HepG2 (cell line): ENCODE data around the gene LGALS3. TPM values are rescaled to one million over a fixed set of nuclear protein-coding genes. Genes with fewer than 3 reads are reported as not detected.
A peak's percentile ranks its signal among the peaks of the same experiment; 100 is the strongest.

Source experiments
- CCDC6 ChIP-seq: sonication (generic); formaldehyde crosslinking; IDR thresholded peaks from 2 replicates; pipeline ENCODE4 v1.8.1; 2022; ENCODE audit warnings: mild to moderate bottlenecking, missing genetic modification reagents, moderate library complexity
- EHMT2 ChIP-seq: fragments of 200-600 bp; sonication (generic); IDR thresholded peaks from 2 replicates; pipeline ENCODE4 v1.7.0; 2017; ENCODE audit warnings: antibody characterized with exemption, low read depth, low read length, borderline replicate concordance
- ERF ChIP-seq: IDR thresholded peaks from 2 replicates; pipeline ENCODE4 v1.6.1; 2018; ENCODE audit warnings: missing biosample characterization, missing genetic modification reagents
- FOXO1 ChIP-seq: sonication (generic); formaldehyde crosslinking; IDR thresholded peaks from 2 replicates; pipeline ENCODE4 v1.4.0; 2020; ENCODE audit warnings: missing genetic modification reagents
- GATA4 ChIP-seq: sonication (generic); IDR thresholded peaks from 2 replicates; pipeline ENCODE4 v1.6.1; 2016; ENCODE audit warnings: antibody characterized with exemption, low read depth, borderline replicate concordance
- GATAD1 ChIP-seq: IDR thresholded peaks from 2 replicates; pipeline ENCODE4 v1.6.1; 2016; ENCODE audit warnings: missing genetic modification reagents, missing compliant biosample characterization
- GLI4 ChIP-seq: sonication (generic); formaldehyde crosslinking; IDR thresholded peaks from 2 replicates; pipeline ENCODE4 v1.5.1; 2020; ENCODE audit warnings: missing genetic modification reagents, mild to moderate bottlenecking, moderate library complexity, borderline replicate concordance
- HMGA1 ChIP-seq: sonication (generic); formaldehyde crosslinking; conservative IDR thresholded peaks from 2 replicates; pipeline ENCODE4 v1.4.0; 2020; ENCODE audit warnings: missing genetic modification reagents
- JARID2 ChIP-seq: sonication (generic); formaldehyde crosslinking; IDR thresholded peaks from 2 replicates; pipeline ENCODE4 v1.8.1; 2023; ENCODE audit warnings: missing genetic modification reagents, inconsistent platforms; ENCODE audit not compliant: insufficient replicate concordance
- KDM3A ChIP-seq: IDR thresholded peaks from 2 replicates; pipeline ENCODE4 v1.6.1; 2018; ENCODE audit warnings: low read depth, missing compliant biosample characterization
- MAZ ChIP-seq, 2 experiments: sonication (generic) in 1 of 2; formaldehyde crosslinking in 1 of 2; IDR thresholded peaks; 2 replicates each; pipeline versions ENCODE4 v1.5.0 to v1.6.1; 2012 to 2020; ENCODE audit warnings: low read depth in 2 of 2, mild to moderate bottlenecking in 2 of 2, borderline replicate concordance in 1 of 2, improper control_type of control experiment in 1 of 2, low read length in 1 of 2, missing genetic modification reagents in 1 of 2, moderate library complexity in 1 of 2
- NCOA1 ChIP-seq: sonication (generic); formaldehyde crosslinking; IDR thresholded peaks from 2 replicates; pipeline ENCODE4 v1.9.0; 2021; ENCODE audit warnings: missing genetic modification reagents
- ONECUT2 ChIP-seq: sonication (generic); formaldehyde crosslinking; IDR thresholded peaks from 2 replicates; pipeline ENCODE4 v1.4.0; 2020; ENCODE audit warnings: missing genetic modification reagents
- RFX1 ChIP-seq: fragments of 450-650 bp; IDR thresholded peaks from 2 replicates; pipeline ENCODE4 v1.6.1; 2017
- TAF1 ChIP-seq: sonication (generic); formaldehyde crosslinking; IDR thresholded peaks from 2 replicates; pipeline ENCODE4 v1.4.0; 2020; ENCODE audit warnings: missing genetic modification reagents
- THRA ChIP-seq: sonication (generic); formaldehyde crosslinking; IDR thresholded peaks from 2 replicates; pipeline ENCODE4 v1.4.0; 2020; ENCODE audit warnings: missing genetic modification reagents, borderline replicate concordance
- ZBTB3 ChIP-seq: sonication (generic); formaldehyde crosslinking; IDR thresholded peaks from 2 replicates; pipeline ENCODE4 v1.4.0; 2020; ENCODE audit warnings: low read depth, mild to moderate bottlenecking, moderate library complexity, missing genetic modification reagents, borderline replicate concordance
- ZMYM2 ChIP-seq: sonication (generic); formaldehyde crosslinking; IDR thresholded peaks from 2 replicates; pipeline ENCODE4 v1.8.0; 2022; ENCODE audit warnings: mild to moderate bottlenecking, missing genetic modification reagents
- ZNF17 ChIP-seq: sonication (generic); formaldehyde crosslinking; IDR thresholded peaks from 2 replicates; pipeline ENCODE4 v1.5.0; 2020; ENCODE audit warnings: mild to moderate bottlenecking, missing genetic modification reagents
- ZNF629 ChIP-seq: sonication (generic); formaldehyde crosslinking; conservative IDR thresholded peaks from 2 replicates; pipeline ENCODE4 v1.5.0; 2020; ENCODE audit warnings: missing genetic modification reagents
- ZNF713 ChIP-seq: sonication (generic); formaldehyde crosslinking; IDR thresholded peaks from 2 replicates; pipeline ENCODE4 v1.4.0; 2020; ENCODE audit warnings: mild to moderate bottlenecking, missing genetic modification reagents
- polyA plus RNA-seq, 8 experiments: library from polyadenylated mRNA; depleted of rRNA in 3 of 8; stranded (reverse) in 7 of 8; unstranded in 1 of 8; fragments of >200 nt; fragmentation: Illumina TruSeq in 4 of 8; extraction: Trizol in 4 of 8; gene quantifications; 2 replicates each; pipeline versions ENCODE4 v1.2.1 to v1.2.3, GENCODE V29; 2011 to 2016; ENCODE audit warnings: low read depth in 4 of 8, missing spikeins in 1 of 8, mixed read lengths in 1 of 8; ENCODE audit not compliant: insufficient read depth in 1 of 8
- total RNA-seq, 5 experiments: library from RNA; depleted of rRNA; stranded (reverse); fragments of >200 nt; fragmentation: Illumina TruSeq; extraction: Trizol; gene quantifications; 2 replicates each; pipeline ENCODE4 v1.2.3, GENCODE V29; 2016; ENCODE audit warnings: low read depth in 1 of 5
- TF ChIP-seq, protein P1 (sequence below): sonication (generic); formaldehyde crosslinking; IDR thresholded peaks from 2 replicates; pipeline ENCODE4 v1.4.0; 2020; ENCODE audit warnings: missing genetic modification reagents
- TF ChIP-seq, protein P2 (sequence below): sonication (generic); formaldehyde crosslinking; IDR thresholded peaks from 2 replicates; pipeline ENCODE4 v1.4.0; 2020; ENCODE audit warnings: mild to moderate bottlenecking, low read depth, missing genetic modification reagents

LGALS3 gene
- total and polyA plus RNA-seq, 2 of the 13 experiments (the other 11 are each of a cell fraction or from before 2014, with no cell fraction given) = 5.0 to 97.4 TPM

- TF ChIP-seq, protein P1, sequence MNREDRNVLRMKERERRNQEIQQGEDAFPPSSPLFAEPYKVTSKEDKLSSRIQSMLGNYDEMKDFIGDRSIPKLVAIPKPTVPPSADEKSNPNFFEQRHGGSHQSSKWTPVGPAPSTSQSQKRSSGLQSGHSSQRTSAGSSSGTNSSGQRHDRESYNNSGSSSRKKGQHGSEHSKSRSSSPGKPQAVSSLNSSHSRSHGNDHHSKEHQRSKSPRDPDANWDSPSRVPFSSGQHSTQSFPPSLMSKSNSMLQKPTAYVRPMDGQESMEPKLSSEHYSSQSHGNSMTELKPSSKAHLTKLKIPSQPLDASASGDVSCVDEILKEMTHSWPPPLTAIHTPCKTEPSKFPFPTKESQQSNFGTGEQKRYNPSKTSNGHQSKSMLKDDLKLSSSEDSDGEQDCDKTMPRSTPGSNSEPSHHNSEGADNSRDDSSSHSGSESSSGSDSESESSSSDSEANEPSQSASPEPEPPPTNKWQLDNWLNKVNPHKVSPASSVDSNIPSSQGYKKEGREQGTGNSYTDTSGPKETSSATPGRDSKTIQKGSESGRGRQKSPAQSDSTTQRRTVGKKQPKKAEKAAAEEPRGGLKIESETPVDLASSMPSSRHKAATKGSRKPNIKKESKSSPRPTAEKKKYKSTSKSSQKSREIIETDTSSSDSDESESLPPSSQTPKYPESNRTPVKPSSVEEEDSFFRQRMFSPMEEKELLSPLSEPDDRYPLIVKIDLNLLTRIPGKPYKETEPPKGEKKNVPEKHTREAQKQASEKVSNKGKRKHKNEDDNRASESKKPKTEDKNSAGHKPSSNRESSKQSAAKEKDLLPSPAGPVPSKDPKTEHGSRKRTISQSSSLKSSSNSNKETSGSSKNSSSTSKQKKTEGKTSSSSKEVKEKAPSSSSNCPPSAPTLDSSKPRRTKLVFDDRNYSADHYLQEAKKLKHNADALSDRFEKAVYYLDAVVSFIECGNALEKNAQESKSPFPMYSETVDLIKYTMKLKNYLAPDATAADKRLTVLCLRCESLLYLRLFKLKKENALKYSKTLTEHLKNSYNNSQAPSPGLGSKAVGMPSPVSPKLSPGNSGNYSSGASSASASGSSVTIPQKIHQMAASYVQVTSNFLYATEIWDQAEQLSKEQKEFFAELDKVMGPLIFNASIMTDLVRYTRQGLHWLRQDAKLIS (CRISPR knock-in tag) = no peak
- TF ChIP-seq GATAD1 (CRISPR knock-in tag) (peak; percentile 88), GLI4 (CRISPR knock-in tag) (no peak), EHMT2 (peak; percentile 68; the same call in 1 of the 2 replicates), ZMYM2 (CRISPR knock-in tag) (no peak), CCDC6 (CRISPR knock-in tag) (peak; percentile 80), ERF (peak; percentile 56; the same call in 1 of the 2 replicates), GATA4 (0 out of 2 replicates have a peak, but pooled peaks have one; percentile 18), ZNF713 (no peak), ZNF629 (CRISPR knock-in tag) (peak; percentile 3; the same call in 1 of the 2 replicates), RFX1 (no peak; the same call in 1 of the 2 replicates), KDM3A (CRISPR knock-in tag) (no peak), ZNF17 (CRISPR knock-in tag) (no peak), TAF1 (CRISPR knock-in tag) (peak; percentile 39; the same call in 1 of the 2 replicates), MAZ (IDR thresholded peaks at IDR 0.05; ENCODE audit: borderline replicate concordance, low read depth, low read length) (no peak), MAZ (CRISPR knock-in tag; IDR thresholded peaks at IDR 0.05; ENCODE audit: low read depth) (no peak), HMGA1 (CRISPR knock-in tag) (no peak), FOXO1 (CRISPR knock-in tag) (no peak), NCOA1 (no peak), ZBTB3 (CRISPR knock-in tag) (no peak), THRA (no peak), JARID2 (no peak), ONECUT2 (CRISPR knock-in tag) (no peak; the same call in 1 of the 2 replicates)
- TF ChIP-seq, protein P2, sequence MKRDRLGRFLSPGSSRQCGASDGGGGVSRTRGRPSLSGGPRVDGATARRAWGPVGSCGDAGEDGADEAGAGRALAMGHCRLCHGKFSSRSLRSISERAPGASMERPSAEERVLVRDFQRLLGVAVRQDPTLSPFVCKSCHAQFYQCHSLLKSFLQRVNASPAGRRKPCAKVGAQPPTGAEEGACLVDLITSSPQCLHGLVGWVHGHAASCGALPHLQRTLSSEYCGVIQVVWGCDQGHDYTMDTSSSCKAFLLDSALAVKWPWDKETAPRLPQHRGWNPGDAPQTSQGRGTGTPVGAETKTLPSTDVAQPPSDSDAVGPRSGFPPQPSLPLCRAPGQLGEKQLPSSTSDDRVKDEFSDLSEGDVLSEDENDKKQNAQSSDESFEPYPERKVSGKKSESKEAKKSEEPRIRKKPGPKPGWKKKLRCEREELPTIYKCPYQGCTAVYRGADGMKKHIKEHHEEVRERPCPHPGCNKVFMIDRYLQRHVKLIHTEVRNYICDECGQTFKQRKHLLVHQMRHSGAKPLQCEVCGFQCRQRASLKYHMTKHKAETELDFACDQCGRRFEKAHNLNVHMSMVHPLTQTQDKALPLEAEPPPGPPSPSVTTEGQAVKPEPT (CRISPR knock-in tag) = no peak
Observed at GRCh38 chr14:55191203-55192053, 62.4 kb downstream of the LGALS3 start, which contains the start of gene DLGAP5 (continued).
